Subcutaneous adipose tissue (tissue), 4 donors: ENCODE results near the gene DSTYK. TPM values are rescaled to one million over a fixed set of nuclear protein-coding genes. Genes with fewer than 3 reads are reported as not detected.

Experiments
- CTCF ChIP-seq: fragments of 450-650 bp; IDR thresholded peaks from one replicate; pipeline ENCODE4 v1.5.1; 2016; ENCODE audit warnings: low read depth, mild to moderate bottlenecking, control low read depth, antibody characterized with exemption, moderate library complexity
- total RNA-seq, 4 donors: library from RNA; depleted of rRNA; stranded (reverse); fragments of >200 nt; gene quantifications; one replicate each; pipeline ENCODE4 v1.1.0, GENCODE V29; 2016

The DSTYK gene
- total RNA-seq, 4 donors from 2014 or later: 7.2 to 12.3 (median 11.0) TPM

GRCh38 chr1:205226868-205227583 is 15.5 kb upstream of the DSTYK start:
- TF ChIP-seq CTCF: no peak

GRCh38 chr1:205225901-205226765 is 14.6 kb upstream of the DSTYK start:
- no peak for TF ChIP-seq CTCF

GRCh38 chr1:205224736-205225135 is 13.2 kb upstream of the DSTYK start:
- TF ChIP-seq CTCF: no peak

- TF ChIP-seq CTCF: no peak
Observed at GRCh38 chr1:205220421-205220820, 8.9 kb upstream of the DSTYK start.

- TF ChIP-seq CTCF: no peak
Observed at GRCh38 chr1:205217418-205217817, 5.9 kb upstream of the DSTYK start.

GRCh38 chr1:205216588-205216987 is 5.1 kb upstream of the DSTYK start:
- TF ChIP-seq CTCF: no peak

GRCh38 chr1:205214756-205215155 is 3.3 kb upstream of the DSTYK start:
- TF ChIP-seq CTCF: no peak
